IPS-20b (cell line): ENCODE measurements around the gene AAR2.

Experiments used
- H3K27ac ChIP-seq: one replicate; pipeline ENCODE4 v1.5.1; 2013; ENCODE audit warnings: low read length
- H3K27me3 ChIP-seq: 2 replicates; pipeline ENCODE4 v1.6.1; 2013; ENCODE audit warnings: mild to moderate bottlenecking, low read length, inconsistent platforms; ENCODE audit not compliant: insufficient read depth
- H3K36me3 ChIP-seq: 2 replicates; pipeline ENCODE4 v1.6.1; 2013; ENCODE audit warnings: low read depth, mild to moderate bottlenecking, inconsistent platforms, low read length, moderate library complexity; ENCODE audit not compliant: insufficient read depth
- H3K4me1 ChIP-seq: 2 replicates; pipeline ENCODE4 v1.6.1; 2013; ENCODE audit warnings: mild to moderate bottlenecking, control low read depth, inconsistent platforms, low read length, moderate library complexity; ENCODE audit not compliant: insufficient read depth
- H3K4me3 ChIP-seq: 2 replicates; pipeline ENCODE4 v1.5.1; 2013; ENCODE audit warnings: mild to moderate bottlenecking, low read length, inconsistent platforms
- H3K9ac ChIP-seq: 2 replicates; pipeline ENCODE4 v1.6.1; 2013; ENCODE audit warnings: low read depth, mild to moderate bottlenecking, inconsistent platforms, low read length, moderate library complexity
- H3K9me3 ChIP-seq: 2 replicates; pipeline ENCODE4 v1.6.1; 2013; ENCODE audit warnings: mild to moderate bottlenecking, low read depth, low read length, inconsistent platforms; ENCODE audit not compliant: insufficient read depth

Gene AAR2

GRCh38 chr20:36225666-36226065 is 10.6 kb upstream of the AAR2 start:
- Histone ChIP-seq H3K9ac (no peak overlapping the region), H3K27me3 (no peaks in the 10 kb centered on the region), H3K36me3 (no peaks in the 10 kb centered on the region), H3K9me3 (no peaks in the 10 kb centered on the region), H3K4me1 (no peaks in the 10 kb centered on the region), H3K4me3 (no peak overlapping the region), H3K27ac (no peak overlapping the region)

GRCh38 chr20:36228770-36229169 is 7.5 kb upstream of the AAR2 start:
- H3K9me3 ChIP-seq, result no peaks in the 10 kb centered on the region
- no peak overlapping the region for H3K4me3 ChIP-seq
- H3K9ac ChIP-seq, result no peak overlapping the region
- H3K27ac ChIP-seq, result no peak overlapping the region
- no peaks in the 10 kb centered on the region for H3K27me3 ChIP-seq
- no peaks in the 10 kb centered on the region for H3K36me3 ChIP-seq
- H3K4me1 ChIP-seq, result no peaks in the 10 kb centered on the region

- Histone ChIP-seq H3K27ac (no peak overlapping the region), H3K9ac (no peak overlapping the region), H3K4me1 (no peaks in the 10 kb centered on the region), H3K9me3 (no peaks in the 10 kb centered on the region), H3K4me3 (no peak overlapping the region), H3K36me3 (no peaks in the 10 kb centered on the region), H3K27me3 (no peaks in the 10 kb centered on the region)
Observed at GRCh38 chr20:36230019-36230418, 6.3 kb upstream of the AAR2 start.

- Histone ChIP-seq H3K9ac (no peak overlapping the region), H3K4me3 (no peak overlapping the region), H3K36me3 (no peaks in the 10 kb centered on the region), H3K27ac (no peak overlapping the region), H3K9me3 (no peaks in the 10 kb centered on the region), H3K4me1 (no peaks in the 10 kb centered on the region), H3K27me3 (no peaks in the 10 kb centered on the region)
Observed at GRCh38 chr20:36231331-36231730, 4.9 kb upstream of the AAR2 start.

DNA sequence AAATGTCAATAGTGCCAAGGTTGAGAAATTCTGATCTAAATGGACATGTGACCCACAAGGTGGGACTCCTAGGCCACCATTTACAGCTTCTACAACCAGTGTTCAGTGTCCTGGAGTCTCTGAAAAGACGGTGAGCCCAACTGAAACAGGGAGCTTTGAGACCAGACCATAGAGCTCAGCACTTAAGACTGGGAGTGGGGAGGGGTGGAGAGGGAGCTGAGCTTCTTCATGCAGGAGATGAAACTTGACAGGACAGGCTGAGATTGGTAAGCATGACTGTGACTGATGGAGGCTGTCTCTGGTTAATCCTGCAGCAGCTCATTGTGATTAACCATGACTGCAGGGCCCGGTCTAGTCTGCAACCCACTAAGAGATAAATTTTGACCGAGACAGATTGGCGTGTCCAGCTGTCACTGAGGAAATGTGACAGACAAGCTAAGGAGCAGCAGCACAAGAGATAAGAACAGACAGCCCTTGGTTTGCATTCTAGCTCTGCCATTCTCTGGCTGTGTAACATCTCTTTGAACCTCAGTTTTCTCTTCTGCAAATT is 1.4 kb upstream of the AAR2 start:
- H3K27me3 ChIP-seq, result no peaks in the 10 kb centered on the region
- no peak overlapping the region for H3K4me3 ChIP-seq
- peaks cover 6% of the 10 kb centered on the region; the same call in 1 of the 2 replicates for H3K4me1 ChIP-seq
- H3K27ac ChIP-seq, result no peak overlapping the region
- no peak overlapping the region for H3K9ac ChIP-seq
- no peaks in the 10 kb centered on the region for H3K9me3 ChIP-seq
- peaks cover 7% of the 10 kb centered on the region for H3K36me3 ChIP-seq

- Histone ChIP-seq H3K4me3 (peak overlapping the region; percentile 91), H3K9ac (peak overlapping the region; percentile 91), H3K27me3 (no peaks in the 10 kb centered on the region), H3K9me3 (no peaks in the 10 kb centered on the region), H3K36me3 (peaks cover 26% of the 10 kb centered on the region), H3K4me1 (peaks cover 6% of the 10 kb centered on the region; the same call in 1 of the 2 replicates), H3K27ac (no peak overlapping the region)
Observed at GRCh38 chr20:36236786-36237121, 476 bp downstream of the AAR2 start.

- H3K27me3 ChIP-seq, result no peaks in the 10 kb centered on the region
- H3K36me3 ChIP-seq, result peaks cover 32% of the 10 kb centered on the region
- peaks cover 6% of the 10 kb centered on the region; the same call in 1 of the 2 replicates for H3K4me1 ChIP-seq
- peak overlapping the region; percentile 91 for H3K4me3 ChIP-seq
- H3K27ac ChIP-seq, result no peak overlapping the region
- no peaks in the 10 kb centered on the region for H3K9me3 ChIP-seq
- H3K9ac ChIP-seq, result peak overlapping the region; percentile 91; the same call in 1 of the 2 replicates
Observed at GRCh38 chr20:36237477-36237876, 1.2 kb downstream of the AAR2 start.

- no peak overlapping the region for H3K27ac ChIP-seq
- no peak overlapping the region for H3K9ac ChIP-seq
- H3K4me3 ChIP-seq, result no peak overlapping the region
- H3K27me3 ChIP-seq, result no peaks in the 10 kb centered on the region
- peaks cover 6% of the 10 kb centered on the region; the same call in 1 of the 2 replicates for H3K4me1 ChIP-seq
- peaks cover 38% of the 10 kb centered on the region for H3K36me3 ChIP-seq
- no peaks in the 10 kb centered on the region for H3K9me3 ChIP-seq
Observed at GRCh38 chr20:36238153-36238552, 1.9 kb downstream of the AAR2 start.

- Histone ChIP-seq H3K36me3 (peaks cover 44% of the 10 kb centered on the region), H3K4me3 (no peak overlapping the region), H3K27ac (no peak overlapping the region), H3K9ac (no peak overlapping the region), H3K27me3 (no peaks in the 10 kb centered on the region), H3K9me3 (no peaks in the 10 kb centered on the region), H3K4me1 (peaks cover 6% of the 10 kb centered on the region; the same call in 1 of the 2 replicates)
Observed at GRCh38 chr20:36238760-36239159, 2.5 kb downstream of the AAR2 start.

DNA sequence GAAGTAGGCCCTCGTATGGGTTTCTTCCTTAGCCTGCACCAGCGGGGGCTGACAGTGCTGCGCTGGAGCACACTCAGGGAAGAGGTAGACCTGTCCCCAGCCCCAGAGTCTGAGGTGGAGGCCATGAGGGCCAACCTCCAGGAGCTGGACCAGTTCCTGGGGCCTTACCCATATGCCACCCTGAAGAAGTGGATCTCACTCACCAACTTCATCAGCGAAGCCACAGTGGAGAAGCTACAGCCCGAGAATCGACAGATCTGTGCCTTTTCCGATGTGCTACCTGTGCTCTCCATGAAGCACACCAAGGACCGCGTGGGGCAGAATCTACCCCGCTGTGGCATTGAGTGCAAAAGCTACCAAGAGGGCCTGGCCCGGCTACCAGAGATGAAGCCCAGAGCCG is 3.8 kb downstream of the AAR2 start:
- Histone ChIP-seq H3K9me3 (no peaks in the 10 kb centered on the region), H3K36me3 (peaks cover 58% of the 10 kb centered on the region), H3K9ac (no peak overlapping the region), H3K4me3 (no peak overlapping the region), H3K27ac (no peak overlapping the region), H3K27me3 (no peaks in the 10 kb centered on the region), H3K4me1 (peaks cover 6% of the 10 kb centered on the region; the same call in 1 of the 2 replicates)

DNA sequence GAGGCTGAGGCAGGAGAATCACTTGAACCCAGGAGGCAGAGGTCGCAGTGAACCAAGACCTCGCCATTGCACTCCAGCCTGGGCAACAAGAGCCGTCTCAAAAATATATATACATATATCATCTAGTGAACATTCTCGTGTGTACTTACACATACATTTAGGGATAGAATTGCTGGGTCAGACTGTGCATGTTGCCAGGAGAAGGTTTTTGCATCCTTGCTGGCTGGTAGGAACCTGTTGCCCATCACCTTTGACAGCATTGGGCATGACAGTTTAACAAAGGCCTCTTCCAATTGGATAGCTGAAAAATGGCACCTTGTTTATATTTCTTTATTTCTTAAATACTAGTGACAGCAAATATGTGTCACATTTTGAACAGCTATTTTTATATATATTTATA is 5.4 kb downstream of the AAR2 start:
- Histone ChIP-seq H3K27ac (no peak overlapping the region), H3K4me3 (no peak overlapping the region), H3K9me3 (no peaks in the 10 kb centered on the region), H3K36me3 (peaks cover 74% of the 10 kb centered on the region), H3K27me3 (no peaks in the 10 kb centered on the region), H3K9ac (no peak overlapping the region), H3K4me1 (peaks cover 6% of the 10 kb centered on the region; the same call in 1 of the 2 replicates)

- H3K27ac ChIP-seq, result no peak overlapping the region
- no peaks in the 10 kb centered on the region for H3K27me3 ChIP-seq
- no peaks in the 10 kb centered on the region for H3K4me1 ChIP-seq
- H3K9ac ChIP-seq, result no peak overlapping the region
- H3K36me3 ChIP-seq, result peaks cover 92% of the 10 kb centered on the region
- H3K4me3 ChIP-seq, result no peak overlapping the region
- H3K9me3 ChIP-seq, result no peaks in the 10 kb centered on the region
Observed at GRCh38 chr20:36243726-36244125, 7.4 kb downstream of the AAR2 start.
